DMS114 treated with DMSO at 0.1 percent for 48 hours (cell line): ENCODE data around the gene OR9Q1.

Experiments used
- DNase-seq: peaks from one replicate; lab custom pipeline; 2025; ENCODE audit not compliant: unreplicated experiment; lab: John Stamatoyannopoulos, UW

Gene OR9Q1

GRCh38 chr11:58222721-58223120 lies 199.0 kb downstream of the OR9Q1 start:
- DNase-seq, result no peak

GRCh38 chr11:58227956-58228615 lies 204.4 kb downstream of the OR9Q1 start:
- no peak for DNase-seq
